ENCODE data around the gene RBM39.

DNA sequence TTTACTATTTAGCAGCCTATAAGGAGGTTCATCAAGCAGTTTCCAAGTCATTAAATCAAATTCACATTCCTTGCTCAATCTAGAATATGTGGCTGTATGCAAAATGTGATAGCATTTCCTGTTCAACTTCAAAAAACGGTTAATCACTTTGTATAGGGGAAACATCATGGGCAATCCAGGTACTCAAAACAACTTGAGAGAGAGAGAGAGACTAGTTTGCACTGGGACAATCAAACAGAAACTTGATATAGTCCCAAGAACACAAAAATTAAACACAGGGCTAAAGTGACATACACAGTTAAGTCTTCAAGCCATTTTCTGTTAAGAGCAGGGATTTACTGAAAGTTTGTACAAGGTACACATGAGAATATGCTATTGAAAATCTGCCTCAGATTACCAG is 84.8 kb downstream of the RBM39 start:
- TF ChIP-seq CTCF (IDR thresholded peaks at IDR 0.05), result no peak
- no peak for TF ChIP-seq POLR2A (IDR thresholded peaks at IDR 0.05)
